GM21576 (cell line): ENCODE results near the gene FNBP1L.
"Not testable (repeated sequence)": the region's sequence is repeated elsewhere in the genome, so short reads cannot be mapped to it uniquely, and the experiment has no call there.

Experiments
- ATAC-seq: cut with Tn5 transposase; IDR thresholded peaks from one replicate; pipeline ENCODE4 v1.9.1; 2021; ENCODE audit warnings: mild to moderate bottlenecking, moderate library complexity; ENCODE audit not compliant: unreplicated experiment

FNBP1L gene

DNA sequence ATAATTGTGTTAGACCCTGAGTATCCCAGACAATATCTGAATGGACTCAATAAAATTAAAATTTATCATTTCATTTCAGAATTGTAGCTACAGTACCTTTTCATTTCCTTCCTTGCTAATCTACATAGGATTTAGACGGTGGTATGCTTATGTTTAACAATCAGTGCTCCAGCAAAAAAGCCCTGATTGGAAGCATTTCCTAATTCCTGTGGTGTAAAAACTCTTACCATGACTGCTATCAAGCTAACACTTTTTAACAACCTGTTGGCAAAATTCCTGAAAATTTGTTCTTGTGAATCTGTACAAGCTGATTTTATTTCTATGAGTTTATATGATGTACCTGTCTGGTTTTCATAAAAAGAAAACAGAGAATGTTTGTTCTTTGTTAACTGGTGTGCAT is 5.2 kb upstream of the FNBP1L start:
- no peak for ATAC-seq

DNA sequence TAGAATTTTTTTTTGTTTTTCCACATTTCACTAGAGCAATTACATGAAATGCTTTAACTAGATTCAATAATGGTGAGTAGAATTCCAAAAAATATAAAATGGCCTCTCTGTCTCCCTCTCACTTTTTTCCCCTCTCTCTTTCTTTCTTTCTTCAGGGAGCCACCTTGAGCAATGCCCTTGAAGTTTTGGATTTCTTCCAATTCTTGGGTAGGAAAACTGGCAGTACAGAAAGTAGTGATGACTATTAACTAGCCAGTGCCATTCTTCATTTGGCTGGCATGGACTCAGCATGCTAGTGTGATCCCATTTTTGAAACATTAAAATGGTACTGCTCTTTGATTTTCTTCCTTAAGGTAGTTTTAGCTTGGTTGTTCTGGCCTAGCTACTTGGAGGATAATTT is 4.5 kb upstream of the FNBP1L start:
- no peak for ATAC-seq

DNA sequence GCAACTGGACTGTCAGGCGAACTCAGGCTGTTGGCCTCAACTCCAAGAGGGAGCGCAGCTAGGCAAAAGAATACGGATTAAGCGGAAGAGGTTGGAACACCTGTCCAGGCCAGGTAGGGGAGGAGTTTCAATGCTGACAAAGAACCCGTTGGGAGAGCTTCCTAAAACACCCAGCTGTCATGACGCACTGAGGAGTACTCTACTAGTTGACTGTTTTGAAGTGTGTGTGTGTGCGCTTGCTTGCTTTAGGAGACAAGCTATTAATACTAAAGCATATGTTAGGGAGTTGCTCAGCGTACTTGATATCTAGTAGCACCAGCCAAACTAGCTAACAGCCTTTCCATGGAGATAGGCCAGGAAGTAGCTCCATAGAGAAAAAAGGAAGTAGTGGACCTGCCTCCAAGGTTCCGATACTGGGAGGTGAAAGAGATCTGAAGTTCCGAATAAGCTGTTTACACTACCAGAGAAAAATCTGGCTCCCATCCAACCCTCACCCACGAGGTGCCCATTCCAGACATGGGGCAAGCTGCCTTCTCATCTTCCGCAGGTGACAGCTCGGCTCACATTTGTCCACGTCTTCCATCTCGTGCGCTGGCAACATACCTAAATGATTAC is 974 bp upstream of the FNBP1L start:
- no peak for ATAC-seq

DNA sequence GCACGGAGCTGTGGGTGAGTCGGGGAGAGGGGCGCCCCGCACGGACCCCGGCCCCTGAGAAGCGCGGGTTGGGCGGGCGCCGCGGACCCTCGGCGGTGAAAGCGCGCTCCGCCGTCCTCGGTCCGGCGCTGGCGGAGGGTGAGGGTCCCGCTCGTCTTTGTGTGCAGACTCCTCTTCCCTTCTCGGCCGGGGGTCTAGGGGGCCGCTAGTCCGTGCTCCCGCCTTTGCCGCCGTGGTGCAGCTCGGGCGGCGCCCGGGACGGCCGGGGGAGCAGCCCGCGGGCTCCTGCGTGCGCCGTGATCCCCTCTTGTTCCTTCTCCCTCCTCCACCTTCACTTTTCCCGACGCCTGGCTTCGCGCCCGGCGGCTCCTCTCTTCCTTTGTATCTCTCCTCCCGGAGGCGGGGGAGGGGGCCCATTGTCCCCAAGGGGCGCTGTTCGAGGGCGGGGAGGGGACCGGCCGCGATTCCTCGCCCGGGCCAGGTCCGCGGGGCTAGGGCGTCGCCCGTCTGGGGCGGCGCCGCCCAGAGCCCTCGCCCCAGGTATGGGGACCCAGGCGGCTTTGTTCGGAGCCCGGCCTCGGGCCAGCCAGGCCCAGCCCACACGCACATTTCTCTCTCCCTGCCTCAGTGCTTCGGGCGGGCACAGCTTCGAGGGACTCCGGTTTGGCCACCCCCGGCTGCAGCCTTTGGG is 519 bp downstream of the FNBP1L start:
- no peak for ATAC-seq

DNA sequence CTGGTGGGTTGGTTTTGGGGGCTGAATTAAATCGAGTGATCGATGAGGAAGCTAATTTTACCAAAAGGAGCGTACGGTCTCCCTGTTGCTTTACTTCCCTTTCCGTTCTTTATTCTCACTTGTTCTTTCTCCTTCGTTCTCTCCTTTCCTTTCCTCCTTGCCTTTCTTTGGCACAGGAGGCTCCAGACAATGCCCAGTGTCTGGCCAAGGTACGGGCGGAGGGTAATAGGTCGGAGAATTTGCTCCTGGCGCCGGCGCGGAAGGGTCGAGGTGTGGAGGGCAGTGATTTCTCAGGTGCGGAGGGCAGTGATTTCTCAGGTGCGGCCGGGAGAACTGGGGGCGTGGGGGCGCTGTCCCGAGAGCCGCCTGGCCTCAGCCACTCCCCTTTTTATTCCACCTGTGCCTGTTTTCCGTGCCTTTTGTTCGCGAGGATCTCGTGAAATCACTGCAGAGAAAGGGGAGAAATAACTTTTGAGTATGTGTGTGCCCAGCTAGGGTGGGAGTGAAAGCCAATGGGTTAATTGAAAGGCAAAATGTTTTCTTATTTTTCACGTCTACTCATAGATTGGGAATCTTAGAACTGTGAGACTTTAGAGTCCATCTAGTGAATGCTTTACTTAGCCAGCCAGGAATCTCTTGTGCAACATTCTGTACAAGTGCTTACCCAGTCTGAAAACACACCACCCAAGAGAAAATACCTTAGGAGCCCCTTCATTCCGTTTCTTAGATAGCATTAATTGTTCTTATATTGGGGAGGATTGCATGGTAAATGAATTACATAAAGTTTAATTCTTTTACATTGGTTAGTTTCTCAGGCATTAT is 1.3 kb downstream of the FNBP1L start:
- ATAC-seq = no peak

DNA sequence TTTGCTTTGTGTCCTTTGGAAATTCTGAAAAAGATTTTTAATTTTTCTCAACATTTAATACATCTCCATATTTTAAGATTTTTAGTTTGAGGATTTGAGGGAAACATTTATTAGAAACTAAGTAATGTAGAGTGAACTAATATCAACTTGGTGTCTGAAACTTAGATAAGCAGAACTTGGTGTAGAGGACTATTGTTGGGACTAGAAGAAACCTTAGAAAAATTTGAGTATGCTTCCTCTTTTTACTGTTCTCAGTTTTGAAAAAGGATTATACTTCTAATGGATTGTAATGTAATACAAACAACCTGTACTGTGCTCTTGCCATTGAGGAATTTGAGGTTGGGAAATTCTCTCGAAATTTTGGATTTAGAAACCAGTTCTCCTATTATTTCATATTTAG is 2.4 kb downstream of the FNBP1L start:
- ATAC-seq = no peak

DNA sequence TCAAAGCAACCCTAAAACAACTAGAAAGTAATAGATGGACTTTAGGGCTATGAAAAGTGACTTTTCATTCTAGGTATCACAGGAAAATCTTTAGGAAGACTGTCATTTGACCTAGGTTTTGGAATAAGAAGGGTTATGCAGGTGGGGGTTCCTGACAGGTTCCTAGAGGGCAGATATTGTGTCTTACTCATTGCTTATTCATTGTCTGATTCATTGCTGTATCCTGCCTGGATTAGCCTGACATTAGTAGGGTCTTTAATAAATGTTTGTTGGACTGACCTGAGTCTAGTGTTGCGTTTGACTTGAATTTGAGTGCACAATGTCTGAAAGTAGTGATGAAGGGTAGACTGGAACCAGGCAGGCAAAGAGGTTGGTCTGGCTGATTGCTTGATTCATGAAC is 6.0 kb downstream of the FNBP1L start:
- no peak for ATAC-seq

DNA sequence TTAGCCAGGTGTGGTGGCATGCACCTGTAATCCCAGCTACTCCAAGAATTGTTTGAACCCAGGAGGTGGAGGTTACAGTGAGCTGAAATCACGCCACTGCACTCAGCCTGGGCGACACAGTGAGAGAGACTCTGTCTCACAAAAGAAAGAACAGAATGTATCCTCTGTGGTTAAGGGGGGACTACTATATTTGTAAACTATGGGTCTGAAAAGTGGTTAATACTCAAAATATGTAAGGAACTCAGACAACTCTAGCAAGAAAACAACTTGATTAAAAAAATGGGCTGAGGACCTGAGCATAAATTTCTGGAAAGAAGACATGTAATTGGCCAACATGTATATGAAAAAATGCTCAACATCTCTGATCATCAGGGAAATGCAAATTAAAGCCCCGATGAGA is 11.2 kb downstream of the FNBP1L start:
- ATAC-seq = no peak

DNA sequence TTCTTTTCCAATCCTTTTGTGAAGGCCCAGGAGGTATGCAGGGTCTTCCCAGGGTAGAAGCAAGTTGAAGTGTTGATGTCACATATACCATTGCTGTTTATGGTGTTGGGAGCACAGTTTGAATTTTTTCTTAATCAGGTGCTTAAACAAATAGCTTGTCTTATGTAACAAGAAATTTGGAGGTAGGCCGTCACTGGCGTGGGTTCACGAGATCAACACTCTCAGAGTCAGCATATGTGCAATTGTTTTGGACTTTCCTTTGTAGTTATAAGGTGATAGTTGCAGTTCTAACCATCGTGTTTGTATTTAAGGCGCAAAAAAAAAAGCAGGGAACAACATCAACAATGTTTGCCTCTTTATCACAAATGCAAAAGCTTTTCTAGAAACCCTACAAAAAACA is 13.3 kb downstream of the FNBP1L start:
- no peak for ATAC-seq

DNA sequence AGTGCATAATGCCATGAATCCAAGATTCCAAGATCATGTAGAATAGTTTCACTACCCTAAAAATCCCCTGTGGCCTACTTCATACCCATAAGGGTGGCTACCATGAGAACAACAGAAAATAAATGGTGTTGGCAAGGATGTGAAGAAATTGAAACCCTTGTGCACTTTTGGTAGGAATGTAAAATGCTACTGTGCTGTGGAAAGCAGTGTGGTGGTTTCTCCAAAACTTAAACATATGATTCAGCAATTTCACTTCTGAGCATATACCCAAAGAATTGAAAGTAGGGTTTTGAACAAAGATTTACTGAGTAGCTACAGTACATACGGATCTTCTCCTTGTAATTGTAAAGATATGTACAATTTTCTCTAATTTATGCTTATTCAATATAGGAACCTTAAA is 16.0 kb downstream of the FNBP1L start:
- no peak for ATAC-seq

DNA sequence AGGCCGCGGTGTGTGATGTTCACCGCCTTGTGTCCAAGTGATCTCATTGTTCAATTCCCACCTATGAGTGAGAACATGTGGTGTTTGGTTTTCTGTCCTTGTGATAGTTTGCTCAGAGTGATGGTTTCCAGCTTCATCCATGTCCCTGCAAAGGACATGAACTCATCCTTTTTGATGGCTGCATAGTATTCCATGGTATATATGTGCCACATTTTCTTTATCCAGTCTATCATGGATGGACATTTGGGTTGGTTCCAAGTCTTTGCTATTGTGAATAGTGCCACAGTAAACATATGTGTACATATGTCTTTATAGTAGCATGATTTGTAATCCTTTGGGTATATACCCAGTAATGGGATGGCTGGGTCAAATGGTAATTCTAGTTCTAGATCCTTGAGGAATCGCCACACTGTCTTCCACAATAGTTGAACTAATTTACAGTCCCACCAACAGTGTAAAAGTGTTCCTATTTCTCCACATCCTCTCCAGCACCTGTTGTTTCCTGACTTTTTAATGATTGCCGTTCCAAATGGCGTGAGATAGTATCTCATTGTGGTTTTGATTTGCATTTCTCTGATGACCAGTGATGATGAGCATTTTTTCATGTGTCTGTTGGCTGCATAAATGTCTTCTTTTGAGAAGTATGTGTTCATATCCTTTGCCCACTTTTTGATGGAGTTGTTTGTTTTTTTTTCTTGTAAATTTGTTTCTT is 17.6 kb downstream of the FNBP1L start:
- ATAC-seq = not testable (repeated sequence)

DNA sequence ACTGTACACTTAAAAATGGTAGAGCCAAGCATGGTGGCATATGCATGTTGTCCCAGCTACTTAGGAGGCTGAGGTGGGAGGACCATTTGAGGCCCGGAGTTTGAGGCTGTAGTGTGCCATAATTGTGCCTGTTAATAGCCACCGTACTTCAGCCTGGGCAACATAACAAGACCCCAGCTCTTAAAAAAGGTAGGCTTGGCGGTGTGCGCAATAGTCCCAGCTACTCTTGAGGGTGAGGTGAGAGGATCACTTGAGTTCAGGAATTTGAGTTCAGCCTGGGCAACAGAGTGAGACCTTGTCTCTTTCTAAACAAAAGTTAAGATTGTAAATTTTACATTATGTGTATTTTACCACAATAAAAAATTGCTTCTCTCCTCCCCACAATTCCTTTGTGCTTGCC is 19.7 kb downstream of the FNBP1L start:
- no peak for ATAC-seq

DNA sequence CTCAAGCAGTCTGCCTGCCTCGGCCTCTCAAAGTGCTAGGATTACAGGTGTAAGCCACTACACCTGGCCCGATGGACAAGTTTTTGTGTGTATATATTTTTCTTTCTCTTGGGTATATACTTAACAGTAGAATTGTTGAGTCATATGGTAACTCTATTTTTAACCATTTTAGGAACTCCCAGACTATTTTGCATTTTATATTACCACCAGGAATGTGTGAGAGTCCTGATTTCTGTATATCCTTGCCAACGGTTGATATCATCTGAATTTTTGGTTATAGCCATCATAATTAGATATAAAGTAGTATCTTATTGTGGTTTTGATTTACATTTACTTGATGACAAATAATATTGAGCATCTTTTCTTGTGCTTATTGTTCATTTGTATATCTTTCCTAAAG is 20.7 kb downstream of the FNBP1L start:
- no peak for ATAC-seq

DNA sequence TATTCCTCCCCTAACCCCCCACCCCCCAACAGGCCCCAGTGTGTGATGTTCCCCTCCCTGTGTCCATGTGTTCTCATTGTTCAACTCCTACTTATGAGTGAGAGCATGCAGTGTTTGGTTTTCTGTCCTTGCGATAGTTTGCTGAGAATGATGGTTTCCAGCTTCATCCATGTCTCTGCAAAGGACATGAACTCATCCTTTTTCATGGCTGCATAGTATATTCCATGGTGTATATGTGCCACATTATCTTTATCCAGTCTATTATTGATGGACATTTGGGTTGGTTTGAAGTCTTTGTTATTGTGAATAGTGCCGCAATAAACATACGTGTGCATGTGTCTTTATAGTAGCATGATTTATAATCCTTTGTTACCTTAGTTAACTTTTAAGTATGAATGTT is 21.3 kb downstream of the FNBP1L start:
- not testable (repeated sequence) for ATAC-seq

DNA sequence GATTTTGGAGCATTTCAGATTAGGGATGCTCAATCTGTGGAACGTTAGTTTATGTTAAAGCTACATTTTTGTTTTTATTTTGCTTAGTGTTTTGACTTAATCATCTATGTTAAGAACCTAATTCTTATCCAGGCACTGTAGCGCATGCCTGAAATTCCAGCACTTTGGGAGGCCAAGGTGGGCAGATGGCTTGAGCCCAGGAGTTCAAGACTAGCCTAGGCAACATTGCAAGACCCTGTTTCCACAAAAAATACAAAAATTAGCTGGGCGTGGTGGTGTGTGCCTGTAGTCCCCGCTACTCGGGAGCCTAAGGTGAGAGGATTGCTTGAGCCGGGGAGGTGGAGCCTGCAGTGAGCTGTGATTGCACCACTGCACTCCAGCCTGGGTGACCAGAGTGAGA is 23.4 kb downstream of the FNBP1L start:
- ATAC-seq = no peak

DNA sequence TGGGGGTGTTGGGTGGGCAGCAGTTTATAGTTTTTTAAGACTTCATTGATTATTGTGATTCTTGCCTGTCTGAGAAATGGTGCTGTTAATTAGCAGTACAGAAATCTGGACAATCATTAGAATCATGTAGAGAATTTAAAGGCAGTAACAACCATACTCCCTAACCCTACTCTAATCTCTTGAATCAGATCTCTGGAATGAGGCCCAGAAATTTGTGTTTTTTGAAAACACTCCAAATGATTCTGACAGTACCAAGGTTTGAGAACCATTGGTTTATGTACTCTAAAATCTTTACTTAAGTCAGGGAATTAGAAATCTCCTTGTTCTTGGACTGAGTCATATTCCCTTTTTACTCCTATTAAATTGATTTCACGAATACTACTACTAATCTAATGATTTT is 24.0 kb downstream of the FNBP1L start:
- ATAC-seq = no peak

DNA sequence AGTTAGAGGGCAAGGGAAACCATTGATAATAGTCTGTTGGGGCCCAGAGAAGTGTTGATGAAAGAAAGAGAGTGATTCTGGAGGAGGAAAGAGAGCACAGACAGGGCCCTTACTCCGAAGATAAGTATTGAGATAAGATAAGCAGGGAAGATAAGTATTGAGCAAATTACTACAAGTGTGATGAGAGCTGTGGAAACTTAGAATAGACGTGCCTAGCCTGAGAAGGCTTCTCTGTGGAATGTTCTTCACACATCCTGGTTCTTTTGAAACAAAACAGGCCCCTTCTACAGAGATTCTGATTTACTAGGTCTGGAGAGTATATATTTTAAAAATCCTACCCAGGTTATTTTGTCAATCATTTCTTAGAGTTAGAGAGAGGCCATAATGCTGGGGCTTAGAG is 26.4 kb downstream of the FNBP1L start:
- no peak for ATAC-seq

DNA sequence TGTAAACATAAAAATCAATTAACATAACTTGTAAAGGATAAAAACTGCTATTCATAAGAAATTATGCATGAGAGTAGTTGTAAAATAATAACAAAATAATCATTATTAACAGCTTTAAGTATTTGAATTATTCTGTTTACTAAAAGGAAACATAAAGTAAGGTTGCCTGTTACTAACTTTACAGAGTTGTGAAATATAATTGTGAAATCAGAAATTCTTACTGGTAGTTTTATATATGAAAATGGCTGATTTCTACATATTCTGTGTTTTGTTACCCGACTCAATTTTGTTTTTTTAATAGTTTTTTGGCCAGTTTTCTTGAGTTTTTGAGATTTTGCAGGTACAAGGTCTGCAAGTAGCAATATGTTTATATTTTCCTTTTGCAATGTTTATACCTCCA is 27.8 kb downstream of the FNBP1L start:
- no peak for ATAC-seq

DNA sequence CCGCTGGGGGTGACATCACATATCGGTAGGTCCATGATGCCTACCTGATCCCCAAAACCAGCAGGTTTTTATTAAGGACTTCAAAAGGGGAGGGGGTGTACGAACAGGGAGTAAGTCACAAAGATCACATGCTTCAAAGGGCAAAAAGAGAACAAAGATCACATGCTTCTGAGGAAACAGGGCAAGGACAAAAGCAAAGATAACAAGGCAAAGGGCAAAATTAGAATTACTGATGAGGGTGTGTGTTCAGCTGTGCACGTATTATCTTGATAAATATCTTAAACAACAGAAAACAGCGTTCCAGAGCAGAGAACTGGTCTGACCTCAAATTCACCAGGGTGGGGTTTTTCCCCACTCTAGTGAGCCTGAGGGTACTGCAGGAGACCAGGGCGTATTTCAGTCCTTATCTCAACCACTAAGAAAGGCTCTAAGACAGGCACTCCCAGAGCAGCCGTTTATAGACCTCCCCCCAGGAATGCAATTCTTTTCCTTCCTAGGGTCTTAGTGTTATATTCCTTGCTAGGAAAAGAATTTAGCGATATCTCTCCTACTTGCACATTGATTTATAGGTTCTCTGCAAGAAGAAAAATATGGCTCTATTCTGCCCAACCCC is 31.3 kb downstream of the FNBP1L start:
- ATAC-seq = not testable (repeated sequence)

DNA sequence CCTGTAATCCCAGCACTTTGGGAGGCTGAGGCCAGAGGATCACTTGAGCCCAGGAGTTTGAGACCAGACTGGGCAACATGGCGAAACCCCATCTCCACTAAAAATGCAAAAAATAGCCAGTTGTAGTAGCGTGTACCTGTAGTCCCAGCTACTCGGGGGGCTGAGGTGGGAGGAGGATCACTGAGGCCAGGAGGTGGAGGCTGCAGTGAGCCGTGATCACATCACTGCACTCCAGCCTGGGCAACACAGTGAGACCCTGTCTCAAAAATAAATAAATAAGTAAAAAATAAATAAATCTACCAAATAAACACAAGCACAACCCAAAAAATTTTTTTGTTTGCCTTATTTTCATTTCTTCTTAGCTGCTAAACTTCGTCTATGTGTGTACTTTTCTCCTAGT is 34.0 kb downstream of the FNBP1L start:
- not testable (repeated sequence) for ATAC-seq

DNA sequence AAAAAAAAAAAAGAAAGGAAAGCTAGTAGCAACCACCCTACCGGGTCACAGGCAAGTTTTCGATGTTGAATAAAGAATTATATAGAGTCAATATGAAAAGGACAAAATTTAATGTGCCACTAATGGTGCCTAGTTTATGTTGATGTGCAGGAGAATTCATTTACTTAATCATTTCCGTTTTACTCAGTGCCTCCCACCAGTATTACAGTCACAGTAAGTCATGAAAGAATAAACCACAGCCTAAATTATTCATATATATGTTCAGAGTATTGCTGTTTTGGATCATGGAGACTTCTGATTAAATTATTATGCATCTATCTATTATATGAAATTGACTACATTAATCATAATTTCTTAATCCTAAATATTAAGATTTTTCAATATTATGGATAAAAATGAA is 35.3 kb downstream of the FNBP1L start:
- ATAC-seq = no peak
